Stimulated activated CD4-positive, alpha-beta T cell treated with anti-CD3 and anti-CD28 coated beads, Interleukin-1b, Interleukin-23, amount 100 ng/mL, for 24 hours (primary cell): Measurements from ENCODE around the gene BUD23.
"Not testable (repeated sequence)": the region's sequence is repeated elsewhere in the genome, so short reads cannot be mapped to it uniquely, and the experiment has no call there.

Source experiments
- DNase-seq, 4 experiments: peaks; one replicate each; pipeline ENCODE4 v3.0.0-alpha.2; 2020; ENCODE audit warnings: low read depth in 4 of 4, low spot score in 1 of 4

Gene BUD23

DNA sequence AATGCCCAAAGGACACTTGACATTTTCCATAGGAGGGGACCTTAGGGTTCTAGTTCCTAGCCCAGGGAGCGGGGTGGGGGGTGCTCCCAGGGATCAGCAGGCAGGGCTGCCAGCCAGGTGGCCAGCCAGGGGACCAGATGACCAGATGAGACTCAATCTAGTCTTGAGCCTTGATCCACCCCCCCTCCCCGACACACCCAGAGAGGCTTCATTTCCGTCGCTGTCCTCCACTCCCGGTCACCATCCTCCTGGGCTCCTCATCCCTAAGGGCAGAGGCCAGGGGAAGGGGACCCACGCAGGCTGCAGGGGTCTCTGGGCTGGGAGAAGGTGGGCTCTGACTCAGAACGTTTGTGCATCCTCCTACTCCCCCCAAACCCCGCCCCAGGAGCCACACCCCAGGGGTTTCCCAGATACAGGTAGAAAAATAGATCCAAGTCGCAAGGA is 35.1 kb downstream of the BUD23 start:
- DNase-seq = no peak

DNA sequence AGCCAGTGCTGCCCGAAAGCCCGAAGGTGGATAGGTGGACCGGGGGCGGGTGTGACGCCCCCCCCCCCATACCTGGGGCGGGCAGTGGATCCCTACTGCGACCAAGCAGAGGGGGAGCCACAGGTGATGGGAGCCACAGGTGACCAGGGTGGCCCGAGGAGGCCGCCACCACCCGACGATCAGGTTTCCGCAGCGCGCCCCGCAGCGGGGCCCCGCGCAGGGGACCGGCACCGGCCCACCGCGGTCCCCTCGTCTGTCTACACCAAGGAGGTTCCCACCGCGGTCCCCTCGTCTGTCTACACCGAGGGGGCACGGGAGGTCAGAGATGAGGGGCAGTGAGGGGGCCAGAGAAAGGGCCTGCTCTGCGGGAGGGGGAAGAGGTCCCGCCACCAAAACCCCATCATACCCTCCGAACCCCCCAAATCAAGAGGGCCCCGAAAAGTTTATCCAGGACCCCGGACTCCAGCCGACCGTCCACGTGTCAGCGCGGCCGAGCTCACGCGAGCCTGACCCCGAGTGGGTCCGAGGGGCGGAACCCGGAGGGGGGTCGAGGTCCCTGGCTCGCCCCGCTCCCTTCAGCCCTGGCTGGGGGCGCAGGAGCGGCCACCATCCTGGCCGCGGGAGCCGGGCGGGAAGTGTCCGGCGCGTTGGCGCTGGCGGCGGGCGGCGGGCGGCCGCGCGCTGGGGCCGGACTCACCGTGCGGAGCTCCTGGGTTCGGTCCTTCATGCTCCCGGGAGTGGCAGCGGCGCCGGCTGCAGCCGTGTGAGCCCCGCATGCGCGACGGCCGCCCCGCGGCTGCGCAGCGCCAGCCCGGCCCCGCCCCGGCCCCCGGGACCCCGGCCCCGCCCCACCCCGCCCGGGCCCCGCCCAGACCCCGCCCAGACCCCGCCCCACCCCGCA is 35.8 kb downstream of the BUD23 start, which contains the start of gene STX1A:
TSS of gene STX1A (minus strand) at position 765 of the 901 bp plus-strand sequence. CDS start at position 727, 38 bp downstream.
- DNase-seq = peak in 3 of 4 experiments; percentile 52 to 57 (median 54)

DNA sequence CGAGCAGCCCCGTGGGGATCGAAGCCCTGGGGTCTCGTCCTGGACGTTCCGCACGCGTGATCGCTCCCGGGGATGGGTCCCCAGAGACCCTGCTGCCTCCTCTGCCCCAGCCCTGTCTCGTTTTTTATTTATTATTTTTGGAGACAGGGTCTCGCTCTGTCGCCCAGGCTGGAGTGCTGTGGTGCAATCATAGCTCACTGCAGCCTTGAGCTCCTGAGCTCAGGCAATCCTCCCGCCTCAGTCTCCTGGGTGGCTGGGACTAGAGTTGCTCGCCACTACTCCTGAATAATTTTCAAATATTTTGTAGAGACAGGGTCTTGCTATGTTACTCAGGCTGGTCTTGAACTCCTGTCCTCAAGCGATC is 36.4 kb downstream of the BUD23 start:
- DNase-seq = no peak

GRCh38 chr7:73720443-73720842 is 37.0 kb downstream of the BUD23 start:
- not testable (repeated sequence) for DNase-seq

DNA sequence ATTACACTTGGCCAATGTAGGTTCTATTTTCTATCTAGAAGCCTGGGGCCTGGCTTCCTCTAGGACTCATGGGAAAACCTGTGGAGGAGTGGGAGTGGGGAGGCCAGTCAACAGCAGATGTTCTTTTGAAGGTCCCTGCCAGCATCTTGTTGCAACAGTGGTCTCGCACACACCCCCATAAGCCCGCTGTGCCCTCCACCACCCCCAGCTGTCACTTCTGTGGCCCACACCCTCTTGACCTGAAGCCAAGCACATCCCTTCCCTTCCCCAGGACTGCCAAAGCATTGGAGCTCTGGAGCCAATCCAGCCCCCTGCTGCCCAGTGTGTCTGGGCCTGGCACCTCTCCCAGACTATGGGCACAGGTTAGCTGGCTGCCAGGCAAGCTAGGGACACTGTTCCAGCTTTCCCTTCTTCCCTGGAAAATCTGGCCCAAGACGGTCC is 38.0 kb downstream of the BUD23 start:
- DNase-seq = no peak

- DNase-seq = not testable (repeated sequence)
Observed at GRCh38 chr7:73722182-73722581, 38.8 kb downstream of the BUD23 start.

- DNase-seq = no peak
Observed at GRCh38 chr7:73722785-73723184, 39.4 kb downstream of the BUD23 start.

DNA sequence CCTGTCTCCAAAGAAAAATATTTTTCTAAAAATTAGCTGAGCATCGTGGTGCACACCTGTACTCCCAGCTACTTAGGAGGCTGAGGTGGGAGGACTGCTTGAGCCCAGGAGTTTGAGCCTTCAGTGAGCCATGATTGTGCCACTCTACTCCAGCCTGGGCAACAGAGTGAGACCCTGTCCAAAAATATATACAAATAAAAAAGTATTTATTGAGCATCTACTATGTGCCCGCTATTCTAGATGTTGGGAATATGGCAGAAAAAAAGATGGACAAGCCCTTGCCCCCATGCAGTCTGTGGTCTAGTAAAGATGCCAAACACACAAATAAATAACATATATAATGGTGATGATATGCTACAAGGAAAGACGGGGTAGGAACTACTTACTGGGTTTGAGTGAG is 40.4 kb downstream of the BUD23 start:
- DNase-seq = no peak

GRCh38 chr7:73726083-73726466 is 42.7 kb downstream of the BUD23 start:
- no peak for DNase-seq

GRCh38 chr7:73727952-73728351 is 44.6 kb downstream of the BUD23 start:
- DNase-seq = no peak

DNA sequence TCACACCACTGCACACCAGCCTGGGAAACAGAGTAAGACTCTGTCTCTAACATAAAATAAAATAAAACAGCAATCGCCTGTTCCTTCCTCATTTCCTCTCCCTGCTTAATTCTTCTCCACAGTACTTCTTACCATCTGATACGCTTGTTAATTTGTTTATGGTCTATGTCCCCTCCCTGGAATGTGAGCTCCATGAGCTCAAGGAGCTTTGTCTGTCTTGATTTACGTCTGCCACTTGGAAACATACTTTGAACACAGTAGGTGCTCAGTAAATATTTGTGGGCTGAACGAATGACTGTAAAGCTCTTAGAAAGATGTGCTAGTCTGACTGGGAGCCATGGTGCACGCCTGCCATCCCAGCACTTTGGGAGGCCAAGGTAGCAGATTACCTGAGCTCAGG is 45.2 kb downstream of the BUD23 start:
- no peak for DNase-seq

- DNase-seq = no peak
Observed at GRCh38 chr7:73730485-73730884, 47.1 kb downstream of the BUD23 start.

GRCh38 chr7:73732397-73732796 is 49.0 kb downstream of the BUD23 start:
- DNase-seq = no peak

DNA sequence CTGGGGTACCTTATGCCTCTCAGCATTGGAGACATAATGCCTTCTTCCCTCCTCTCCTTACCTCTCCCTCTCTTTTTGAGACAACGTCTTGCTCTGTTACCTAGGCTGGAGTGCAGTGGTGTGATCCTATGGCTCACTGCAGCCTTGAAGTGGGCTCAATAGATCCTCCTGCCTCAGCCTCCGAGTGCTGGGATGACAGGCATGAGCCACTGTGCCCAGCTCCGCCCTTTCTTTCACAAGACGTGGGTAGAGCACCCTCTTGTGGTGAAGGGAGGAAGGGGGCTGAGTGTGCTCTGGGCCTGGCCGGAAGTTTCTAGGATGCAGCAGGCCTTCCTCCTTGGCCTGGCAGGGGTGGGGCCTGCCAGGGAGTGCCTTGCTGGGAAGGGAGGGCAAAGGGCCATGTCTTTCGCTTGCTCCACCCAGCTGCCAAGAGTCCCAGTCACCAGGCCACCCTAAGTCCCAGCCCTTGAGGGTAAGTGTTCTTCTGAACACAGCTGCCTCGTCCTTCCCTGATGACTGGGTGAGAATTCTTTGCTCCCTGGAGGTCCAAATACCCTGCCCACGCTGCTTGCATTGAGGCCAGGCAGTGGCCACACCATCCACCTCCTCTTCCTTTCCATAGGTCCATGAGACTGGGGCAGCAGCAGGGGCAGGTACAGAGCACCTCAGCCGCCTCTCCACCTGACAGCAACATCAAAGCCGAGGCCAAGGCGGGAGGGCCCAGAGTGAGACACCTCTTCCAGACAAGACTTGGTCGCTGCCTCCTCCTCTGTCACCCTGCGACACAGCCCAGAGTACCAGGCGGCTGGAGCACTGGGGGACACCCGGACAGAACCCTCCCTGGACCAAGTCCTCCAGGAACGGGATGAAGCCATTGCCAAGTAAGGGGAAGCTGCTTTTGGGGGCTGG is 51.5 kb downstream of the BUD23 start:
- peak; percentile 67 to 75 (median 70) for DNase-seq

- no peak for DNase-seq
Observed at GRCh38 chr7:73735528-73735905, 52.1 kb downstream of the BUD23 start.

DNA sequence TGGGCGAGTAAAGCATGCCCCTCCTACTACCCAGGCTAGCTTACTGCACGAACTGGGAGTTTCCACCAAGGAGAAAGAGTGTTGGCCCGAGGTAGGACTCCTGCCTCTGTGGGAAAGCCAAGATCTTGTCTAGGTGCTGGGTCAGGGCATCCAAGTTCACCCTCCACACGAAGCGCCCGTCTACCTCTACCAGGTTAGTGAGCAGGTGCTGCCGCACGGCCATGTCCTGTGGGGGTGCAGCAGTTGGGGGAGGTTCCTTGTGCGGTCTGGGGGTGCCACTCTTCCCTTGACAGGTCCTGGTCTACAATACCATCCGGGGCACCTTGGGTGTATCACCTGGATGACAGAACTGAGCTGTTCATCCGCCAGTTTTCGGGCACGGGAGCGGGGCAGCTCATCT is 53.5 kb downstream of the BUD23 start:
- no peak for DNase-seq

DNA sequence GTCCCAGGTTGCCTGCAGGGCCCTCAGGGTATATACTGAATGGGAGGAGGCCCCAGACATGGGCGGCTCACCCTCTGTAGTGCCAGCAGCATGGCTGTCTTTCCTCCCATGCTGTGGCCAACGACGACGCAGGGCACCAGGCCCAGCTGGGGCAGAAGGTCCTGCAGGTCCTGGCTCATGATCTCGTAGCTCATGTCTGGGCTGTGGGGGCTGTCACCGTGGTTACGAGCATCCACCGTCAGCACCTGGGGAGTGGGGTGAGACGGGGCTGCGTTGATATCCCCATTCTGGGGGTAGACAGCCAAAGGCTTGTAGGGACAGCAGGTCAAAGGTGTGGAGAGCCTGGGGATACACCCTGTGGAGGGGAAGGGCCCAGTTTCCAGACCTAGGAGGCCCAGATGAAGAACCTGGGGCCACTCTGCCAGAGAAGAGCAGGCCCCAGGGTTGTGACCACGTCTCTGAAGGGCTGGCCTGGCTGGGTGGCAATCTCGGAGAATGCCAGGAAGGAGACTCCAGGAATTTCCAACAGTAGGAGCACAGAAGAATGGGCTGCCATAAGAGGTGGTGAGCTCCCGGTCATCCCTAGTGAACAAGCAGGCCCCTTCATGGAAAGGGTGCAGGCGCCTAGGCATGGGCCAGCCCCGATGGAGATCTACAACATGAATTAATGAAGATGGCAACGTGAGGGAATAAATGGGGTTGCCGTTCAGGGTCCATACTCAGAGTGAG is 54.3 kb downstream of the BUD23 start:
- no peak for DNase-seq

DNA sequence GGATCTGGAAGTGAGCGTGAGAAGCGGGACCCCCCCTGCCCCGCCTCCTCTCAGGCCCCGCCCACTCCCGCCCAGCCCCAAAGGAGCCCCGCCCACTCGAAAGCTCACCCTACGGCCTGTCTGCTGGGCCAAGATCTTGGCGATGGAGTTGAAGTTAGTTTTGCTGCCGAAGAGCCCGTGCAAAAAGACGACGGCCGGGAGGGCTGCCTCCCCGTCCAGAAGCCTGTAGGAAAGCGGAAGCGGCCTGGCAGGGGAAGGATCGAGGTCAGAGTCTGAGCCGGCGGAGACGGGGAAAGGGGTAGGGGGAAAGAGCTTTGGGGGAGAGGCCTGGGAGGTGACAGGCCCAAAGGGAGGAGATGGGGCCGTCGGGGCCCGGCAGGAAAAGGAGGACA is 54.8 kb downstream of the BUD23 start:
- DNase-seq = peak; percentile 40 to 68 (median 48)

- peak; percentile 98 to 100 (median 99) for DNase-seq
Observed at GRCh38 chr7:73738612-73739386, 55.4 kb downstream of the BUD23 start, which contains the start of gene ABHD11. ABHD11 (minus strand) TSS chr7:73738802; CDS start chr7:73738770, 32 bp downstream.

GRCh38 chr7:73739387-73739767 is 56.0 kb downstream of the BUD23 start:
- no peak for DNase-seq
